Skin epidermis (tissue), 12 donors: ENCODE results near the gene CYGB.
"Not testable (repeated sequence)": the region's sequence is repeated elsewhere in the genome, so short reads cannot be mapped to it uniquely, and the experiment has no call there.

ENCODE experiments used
- H3K27ac ChIP-seq, 21 experiments: fragments of 200-600 bp; sonication (generic) in 11 of 21; one replicate each; pipeline ENCODE4 v1.5.0; 2020; ENCODE audit warnings: mild to moderate bottlenecking in 3 of 21, inconsistent platforms in 2 of 21, moderate library complexity in 2 of 21
- H3K4me3 ChIP-seq, 7 experiments: fragments of 200-600 bp; sonication (generic) in 2 of 7; one replicate each; pipeline ENCODE4 v1.5.0; 2020; ENCODE audit warnings: inconsistent platforms in 2 of 7, mild to moderate bottlenecking in 2 of 7, moderate library complexity in 1 of 7

CYGB gene

DNA sequence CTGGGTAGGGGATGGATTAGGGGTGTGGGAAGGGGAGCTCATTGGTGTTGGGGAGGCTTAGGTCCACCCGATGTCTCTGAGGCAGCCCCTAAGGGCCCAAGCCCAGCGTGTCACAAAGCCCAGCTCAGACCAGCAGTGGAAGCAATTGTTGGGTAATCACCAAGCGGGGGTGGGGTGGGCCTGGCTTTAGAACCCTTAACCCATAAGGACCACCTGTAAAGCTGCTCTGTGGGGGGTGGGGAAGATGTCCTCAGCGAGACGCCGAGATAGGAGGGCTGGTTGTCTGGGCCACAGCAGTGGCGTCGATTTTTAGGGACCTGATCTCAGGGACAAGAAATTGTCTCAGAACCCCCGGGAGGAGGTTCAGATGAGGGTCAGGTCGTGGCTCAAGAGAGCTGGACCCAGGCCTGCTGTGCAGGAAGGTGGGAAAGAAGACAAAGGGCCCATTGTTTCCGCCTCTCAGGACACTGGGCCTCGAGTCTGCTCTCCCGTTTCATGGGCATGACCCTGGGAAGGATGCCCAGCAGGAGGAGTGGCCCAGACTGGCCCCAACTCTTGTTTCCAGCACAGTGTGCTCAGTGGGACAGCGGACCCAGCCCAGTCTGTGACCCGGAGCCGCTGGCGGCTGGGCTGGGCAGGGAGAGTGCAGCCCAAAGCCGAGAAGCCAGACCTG lies 32.2 kb upstream of the CYGB start:
- peak overlapping the region in 2 of 21 experiments; percentile 28 to 47 for H3K27ac ChIP-seq

DNA sequence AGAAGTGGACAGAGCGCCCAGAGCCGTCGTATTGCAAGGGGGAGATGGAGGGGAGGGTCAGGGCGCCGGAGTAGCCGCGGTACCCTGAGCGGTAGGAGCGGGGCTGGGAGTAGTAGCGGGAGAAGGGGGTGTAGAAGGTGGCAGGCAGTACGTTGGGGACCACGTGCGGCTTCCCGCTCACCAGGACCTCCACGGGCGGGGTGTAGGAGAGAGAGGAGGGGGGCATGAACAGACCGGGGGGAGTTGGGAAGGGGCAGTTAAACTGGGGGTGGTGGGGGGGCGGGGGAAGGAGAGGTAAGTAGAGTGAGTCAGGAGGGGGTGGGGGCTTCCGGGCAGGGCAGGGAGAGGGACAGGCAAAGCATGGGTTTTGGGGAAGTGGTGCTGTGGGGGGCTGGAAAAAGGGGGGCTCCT lies 31.3 kb upstream of the CYGB start:
- no peak overlapping the region for H3K27ac ChIP-seq

More for the DNA sequence above, 32.2 kb upstream of the CYGB start:
- no peak overlapping the region for H3K4me3 ChIP-seq

GRCh38 chr17:76567634-76568432 lies 30.3 kb upstream of the CYGB start:
- Histone ChIP-seq H3K27ac (peak overlapping the region in 5 of 21 experiments; percentile 28 to 60 (median 49)), H3K4me3 (no peak overlapping the region)

More for the DNA sequence above, 31.3 kb upstream of the CYGB start:
- no peak overlapping the region for H3K4me3 ChIP-seq

- H3K27ac ChIP-seq = peak overlapping the region in 4 of 21 experiments; percentile 3 to 60 (median 44)
- H3K4me3 ChIP-seq = no peak overlapping the region
These were observed 29.5 kb upstream of the CYGB start for GRCh38 chr17:76566988-76567431.

GRCh38 chr17:76566613-76566943 lies 29.1 kb upstream of the CYGB start:
- H3K4me3 ChIP-seq = no peak overlapping the region
- H3K27ac ChIP-seq = peak overlapping the region in 2 of 21 experiments; percentile 3 to 60

- Histone ChIP-seq H3K27ac (peak overlapping the region in 1 of 21 experiments; percentile 23), H3K4me3 (no peak overlapping the region)
These were observed 28.5 kb upstream of the CYGB start for GRCh38 chr17:76565728-76566612.

DNA sequence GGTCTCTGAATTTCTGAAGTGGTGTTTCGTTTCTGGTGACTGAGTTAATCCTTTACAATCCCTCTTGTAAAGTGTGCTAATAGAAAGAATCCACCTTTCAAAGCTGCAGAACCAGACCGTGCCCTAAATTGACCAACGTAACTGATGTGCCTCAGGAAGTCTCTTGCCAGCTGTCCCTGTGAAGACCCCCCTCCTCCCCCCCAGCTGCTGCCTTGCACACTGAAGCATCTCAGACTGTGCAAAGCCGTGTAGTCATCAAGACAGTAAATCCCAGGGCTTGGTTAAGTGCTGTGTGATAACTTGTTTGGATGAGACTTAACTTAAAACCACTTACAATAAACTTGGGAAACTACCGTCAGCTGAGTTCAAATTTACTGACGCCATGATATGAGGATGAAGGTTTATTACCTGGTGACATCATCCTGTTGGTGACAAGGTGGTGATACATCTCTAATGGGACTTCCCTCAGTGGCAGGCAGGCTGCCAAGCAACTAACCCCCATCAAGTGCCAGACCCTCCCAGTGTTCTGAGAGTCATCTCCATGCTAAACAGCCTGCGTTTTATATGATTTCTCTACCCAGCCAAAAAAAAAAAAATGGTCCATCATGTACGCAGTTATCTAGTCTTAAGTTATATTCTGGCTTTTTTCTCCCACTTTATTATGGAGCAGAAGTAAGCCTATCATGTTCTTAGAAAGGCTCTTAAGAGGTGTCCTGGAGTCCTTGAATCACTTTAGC lies 27.6 kb upstream of the CYGB start:
- H3K4me3 ChIP-seq = not testable (repeated sequence)
- peak overlapping the region in 1 of 21 experiments; percentile 23 for H3K27ac ChIP-seq

DNA sequence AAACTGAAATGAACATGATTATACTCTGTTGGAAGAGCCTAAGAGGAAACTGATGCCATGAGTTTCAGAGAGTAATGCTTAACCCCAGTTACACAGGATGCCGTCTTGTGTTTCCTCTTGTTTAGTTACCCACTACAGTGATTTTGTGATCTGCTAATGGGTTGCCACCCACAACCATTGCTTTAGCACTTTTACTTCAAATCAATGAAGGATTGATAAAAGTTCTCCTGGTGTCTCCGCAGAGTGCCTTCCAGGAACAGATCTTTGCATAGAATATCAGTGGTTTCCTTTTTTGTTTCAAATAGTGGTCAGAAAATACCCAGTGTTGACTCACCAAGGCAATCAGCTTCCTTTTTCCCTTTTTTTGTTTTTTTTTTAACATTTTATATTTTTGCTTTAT lies 25.9 kb upstream of the CYGB start:
- not testable (repeated sequence) for H3K4me3 ChIP-seq

DNA sequence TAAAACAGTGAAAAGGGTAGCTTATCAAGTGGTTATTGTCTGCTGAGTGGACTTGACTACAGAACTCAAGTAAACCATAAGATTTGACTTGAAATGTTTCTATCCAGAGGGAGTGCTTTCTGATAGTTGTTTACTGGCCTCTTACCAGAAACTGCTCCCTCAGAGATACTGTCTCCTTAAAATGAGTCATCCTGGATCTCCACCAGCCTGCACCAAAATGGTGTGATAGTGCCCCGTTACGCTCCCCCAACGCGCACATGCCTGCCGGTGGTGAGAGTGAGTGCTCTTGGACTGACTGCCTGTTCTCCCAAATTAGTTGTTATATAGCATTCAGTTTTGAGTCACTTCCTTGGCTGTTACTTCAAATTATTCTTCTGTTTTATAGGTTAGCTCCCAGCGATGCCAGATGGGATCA lies 25.2 kb upstream of the CYGB start:
- Histone ChIP-seq H3K4me3 (no peak overlapping the region), H3K27ac (peak overlapping the region in 4 of 21 experiments; percentile 4 to 51 (median 26))

More for the DNA sequence above, 25.9 kb upstream of the CYGB start:
- not testable (repeated sequence) for H3K27ac ChIP-seq

DNA sequence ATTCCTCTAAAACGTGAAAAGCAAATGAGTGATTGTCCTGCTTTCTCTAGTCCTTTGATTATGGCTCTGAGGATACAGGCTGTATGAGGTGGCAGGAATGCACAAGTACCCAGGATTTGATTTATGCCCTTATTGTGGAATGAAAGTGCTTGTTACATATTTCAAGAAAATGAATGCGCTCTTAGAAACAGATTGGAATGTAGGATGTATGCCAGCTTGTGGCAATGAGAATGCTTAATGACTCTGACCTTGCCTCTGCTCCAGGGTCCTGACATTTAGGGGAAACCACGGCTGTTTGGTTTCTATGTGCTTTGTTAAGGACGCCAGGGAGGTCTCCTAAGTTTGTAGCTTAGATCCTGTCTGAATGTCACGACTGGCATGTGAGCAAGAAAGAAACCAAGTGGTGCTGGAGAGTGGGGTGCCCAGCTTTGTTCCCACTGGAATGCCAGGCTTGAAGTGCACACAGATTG lies 24.3 kb upstream of the CYGB start:
- peak overlapping the region in 11 of 21 experiments; percentile 1 to 94 (median 50) for H3K27ac ChIP-seq
- H3K4me3 ChIP-seq = peak overlapping the region in 2 of 7 experiments; percentile 14 to 17

DNA sequence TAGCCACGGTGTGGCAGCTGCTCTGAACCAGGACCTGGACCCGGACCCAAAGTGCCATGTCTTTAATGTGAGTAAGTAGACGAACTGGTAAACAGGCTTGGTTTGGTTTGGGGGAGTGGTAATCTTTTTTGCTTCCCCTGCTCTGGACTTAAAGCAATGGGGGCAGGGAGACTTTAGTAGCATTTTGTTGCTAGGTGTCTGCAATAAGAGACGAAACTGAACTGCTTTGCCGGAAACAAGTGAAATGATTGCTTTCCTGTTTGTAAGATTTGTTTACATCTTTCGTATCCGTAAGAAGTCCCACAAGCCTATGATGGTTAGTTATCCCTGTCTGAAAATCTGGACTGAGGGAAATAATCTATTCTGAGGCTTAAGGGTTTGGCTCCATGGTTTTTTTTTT lies 23.8 kb upstream of the CYGB start:
- Histone ChIP-seq H3K4me3 (peak overlapping the region in 2 of 7 experiments; percentile 14 to 17), H3K27ac (peak overlapping the region in 11 of 21 experiments; percentile 3 to 94 (median 50))

DNA sequence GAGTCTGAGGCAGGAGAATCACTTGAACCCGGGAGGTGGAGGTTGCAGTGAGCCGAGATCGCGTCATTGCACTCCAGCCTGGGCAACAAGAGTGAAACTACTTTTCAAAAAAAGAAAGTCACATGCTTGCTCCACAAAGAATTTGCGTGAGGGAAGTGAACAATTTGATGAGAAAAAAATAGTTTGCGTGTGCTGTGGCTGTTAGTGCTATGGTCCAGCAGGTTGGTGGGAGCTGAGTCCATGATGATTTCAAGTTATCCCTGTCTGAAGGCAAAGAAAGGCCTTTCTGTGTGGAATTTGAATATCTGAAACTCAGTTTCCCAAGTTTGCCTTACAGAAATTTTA lies 23.3 kb upstream of the CYGB start:
- peak overlapping the region in 2 of 7 experiments; percentile 14 to 17 for H3K4me3 ChIP-seq
- H3K27ac ChIP-seq = peak overlapping the region in 13 of 21 experiments; percentile 3 to 94 (median 37)

- peak overlapping the region in 15 of 21 experiments; percentile 3 to 98 (median 35) for H3K27ac ChIP-seq
- peak overlapping the region in 3 of 7 experiments; percentile 53 to 88 (median 65) for H3K4me3 ChIP-seq
These were observed 22.7 kb upstream of the CYGB start for GRCh38 chr17:76560036-76560876.

GRCh38 chr17:76559460-76559859 lies 22.0 kb upstream of the CYGB start:
- peak overlapping the region in 4 of 7 experiments; percentile 53 to 88 (median 65) for H3K4me3 ChIP-seq
- peak overlapping the region in 9 of 21 experiments; percentile 1 to 98 (median 90) for H3K27ac ChIP-seq

- peak overlapping the region; percentile 53 to 90 (median 72) for H3K4me3 ChIP-seq
These were observed 20.9 kb upstream of the CYGB start for GRCh38 chr17:76558198-76559095.

GRCh38 chr17:76557368-76558197 lies 20.1 kb upstream of the CYGB start:
- Histone ChIP-seq H3K4me3 (peak overlapping the region; percentile 53 to 90 (median 72)), H3K27ac (peak overlapping the region; percentile 68 to 98 (median 92))

More at GRCh38 chr17:76558198-76559095, 20.9 kb upstream of the CYGB start:
- H3K27ac ChIP-seq = peak overlapping the region; percentile 68 to 98 (median 92)
